Measurements from ENCODE around the gene SSBP3. TPM values are rescaled to one million over a fixed set of nuclear protein-coding genes. Genes with fewer than 3 reads are reported as not detected.
A peak's percentile ranks its signal among the peaks of the same experiment; 100 is the strongest.

Gene SSBP3
- total RNA-seq, 1 donor from 2014 or later = 57.0 TPM

GRCh38 chr1:54326543-54327385, 79.4 kb downstream of the SSBP3 start:
- intact Hi-C loops (cut with micrococcal nuclease) = no loop called here
- DNase-seq = no peak
- no peak for ATAC-seq

- intact Hi-C loops (cut with micrococcal nuclease) = no loop called here
- DNase-seq (no peak), ATAC-seq (no peak)
Measured at GRCh38 chr1:54325703-54326461, 80.3 kb downstream of the SSBP3 start.

- ATAC-seq (no peak), DNase-seq (no peak)
- intact Hi-C loops (cut with micrococcal nuclease) = no loop called here
Measured at GRCh38 chr1:54325284-54325683, 80.9 kb downstream of the SSBP3 start.

- DNase-seq (peak; percentile 67), ATAC-seq (peak; percentile 62)
- intact Hi-C loops (cut with micrococcal nuclease) = no loop called here
Measured at GRCh38 chr1:54324251-54325140, 81.7 kb downstream of the SSBP3 start.

- DNase-seq (no peak), ATAC-seq (no peak)
- intact Hi-C loops (cut with micrococcal nuclease) = no loop called here
Measured at GRCh38 chr1:54323921-54324250, 82.3 kb downstream of the SSBP3 start.

- intact Hi-C loops (cut with micrococcal nuclease) = no loop called here
- DNase-seq = peak; percentile 46
- peak; percentile 9 for ATAC-seq
Measured at GRCh38 chr1:54323324-54323739, 82.9 kb downstream of the SSBP3 start.

- intact Hi-C loops (cut with micrococcal nuclease) = no loop called here
- DNase-seq = no peak
- no peak for ATAC-seq
Measured at GRCh38 chr1:54318246-54318814, 87.9 kb downstream of the SSBP3 start.

- ATAC-seq (no peak), DNase-seq (peak; percentile 20)
- intact Hi-C loops (cut with micrococcal nuclease) = no loop called here
Measured at GRCh38 chr1:54317084-54317483, 89.1 kb downstream of the SSBP3 start.

- DNase-seq (no peak), ATAC-seq (no peak)
- intact Hi-C loops (cut with micrococcal nuclease) = no loop called here
Measured at GRCh38 chr1:54315099-54315498, 91.1 kb downstream of the SSBP3 start.

GRCh38 chr1:54314696-54315095, 91.5 kb downstream of the SSBP3 start:
- DNase-seq (no peak), ATAC-seq (peak; percentile 21)
- intact Hi-C loops (cut with micrococcal nuclease) = no loop called here

- peak; percentile 62 for DNase-seq
Measured at GRCh38 chr1:54312796-54313316, 93.3 kb downstream of the SSBP3 start.

GRCh38 chr1:54311506-54311905, 94.7 kb downstream of the SSBP3 start:
- DNase-seq = no peak
- ATAC-seq = no peak
- intact Hi-C loops (cut with micrococcal nuclease) = no loop called here

More at GRCh38 chr1:54312796-54313316, 93.3 kb downstream of the SSBP3 start:
- intact Hi-C loops (cut with micrococcal nuclease) = no loop called here
- peak; percentile 68 for ATAC-seq

- intact Hi-C loops (cut with micrococcal nuclease) = no loop called here
- ATAC-seq = peak; percentile 40
- peak; percentile 65 for DNase-seq
Measured at GRCh38 chr1:54310439-54311328, 95.5 kb downstream of the SSBP3 start.

- ATAC-seq (no peak), DNase-seq (no peak)
- intact Hi-C loops (cut with micrococcal nuclease) = no loop called here
Measured at GRCh38 chr1:54309631-54310366, 96.4 kb downstream of the SSBP3 start.

- no peak for DNase-seq
- no peak for ATAC-seq
- intact Hi-C loops (cut with micrococcal nuclease) = no loop called here
Measured at GRCh38 chr1:54307305-54307704, 98.9 kb downstream of the SSBP3 start.

- no peak for DNase-seq
- peak; percentile 83 for ATAC-seq
- intact Hi-C loops (cut with micrococcal nuclease) = no loop called here
Measured at GRCh38 chr1:54305906-54306514, 100.2 kb downstream of the SSBP3 start.

- intact Hi-C loops (cut with micrococcal nuclease) = no loop called here
- ATAC-seq = no peak
- no peak for DNase-seq
Measured at GRCh38 chr1:54304518-54304917, 101.7 kb downstream of the SSBP3 start.

All from left ventricle myocardium superior (tissue), 1 donor.